GM10266 (cell line): Measurements from ENCODE around the gene HAPSTR1.

Experiments used
- DNase-seq: peaks from one replicate; pipeline ENCODE4 v3.0.0; 2012; ENCODE audit errors: extremely low spot score
- TF ChIP-seq, protein P1 (sequence below): IDR thresholded peaks from 2 replicates; pipeline ENCODE4 v1.5.1; 2012; ENCODE audit warnings: mild to moderate bottlenecking, low read depth; ENCODE audit not compliant: control insufficient read depth, insufficient read depth; ENCODE audit errors: missing control alignments

The HAPSTR1 gene

DNA sequence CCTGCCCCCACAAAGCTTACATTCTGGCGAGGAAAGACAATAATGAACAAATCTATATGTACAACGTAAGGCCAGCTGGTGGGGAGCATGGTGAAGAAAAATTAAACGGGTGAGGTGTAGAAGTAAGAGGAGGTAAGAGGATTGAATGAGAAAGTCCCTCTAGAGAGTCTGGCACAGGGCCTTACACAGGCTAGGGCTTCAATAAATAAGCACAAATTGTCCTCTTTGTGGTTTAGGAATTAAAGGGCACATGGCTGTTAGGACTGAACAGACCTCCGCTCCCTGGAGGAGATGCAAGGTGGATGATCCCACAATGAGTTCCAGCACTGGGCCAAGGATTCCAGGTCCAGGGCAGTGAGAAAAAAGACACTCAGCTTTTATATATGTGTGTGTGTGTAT is 43.1 kb upstream of the HAPSTR1 start:
- no peak for DNase-seq
- TF ChIP-seq, protein P1, sequence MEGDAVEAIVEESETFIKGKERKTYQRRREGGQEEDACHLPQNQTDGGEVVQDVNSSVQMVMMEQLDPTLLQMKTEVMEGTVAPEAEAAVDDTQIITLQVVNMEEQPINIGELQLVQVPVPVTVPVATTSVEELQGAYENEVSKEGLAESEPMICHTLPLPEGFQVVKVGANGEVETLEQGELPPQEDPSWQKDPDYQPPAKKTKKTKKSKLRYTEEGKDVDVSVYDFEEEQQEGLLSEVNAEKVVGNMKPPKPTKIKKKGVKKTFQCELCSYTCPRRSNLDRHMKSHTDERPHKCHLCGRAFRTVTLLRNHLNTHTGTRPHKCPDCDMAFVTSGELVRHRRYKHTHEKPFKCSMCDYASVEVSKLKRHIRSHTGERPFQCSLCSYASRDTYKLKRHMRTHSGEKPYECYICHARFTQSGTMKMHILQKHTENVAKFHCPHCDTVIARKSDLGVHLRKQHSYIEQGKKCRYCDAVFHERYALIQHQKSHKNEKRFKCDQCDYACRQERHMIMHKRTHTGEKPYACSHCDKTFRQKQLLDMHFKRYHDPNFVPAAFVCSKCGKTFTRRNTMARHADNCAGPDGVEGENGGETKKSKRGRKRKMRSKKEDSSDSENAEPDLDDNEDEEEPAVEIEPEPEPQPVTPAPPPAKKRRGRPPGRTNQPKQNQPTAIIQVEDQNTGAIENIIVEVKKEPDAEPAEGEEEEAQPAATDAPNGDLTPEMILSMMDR = no peak

DNA sequence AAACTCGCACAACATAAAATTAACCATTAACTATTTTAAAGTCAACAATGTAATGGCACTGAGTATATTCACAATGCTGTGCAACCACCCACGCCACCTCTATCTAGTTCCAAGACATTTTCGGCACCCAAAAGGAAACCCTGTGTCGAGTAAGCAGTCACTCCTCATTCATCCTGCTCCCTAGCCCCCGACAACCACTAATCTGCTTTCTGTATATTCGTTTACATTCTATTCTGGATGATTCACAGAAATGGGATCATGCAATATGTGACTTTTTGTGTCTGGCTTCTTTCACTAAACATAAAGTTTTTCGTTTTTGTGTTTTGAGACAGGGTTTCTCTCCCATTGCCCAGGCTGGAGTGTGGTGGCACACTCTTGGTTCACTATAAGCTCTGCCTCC is 42.2 kb upstream of the HAPSTR1 start:
- DNase-seq = no peak

DNA sequence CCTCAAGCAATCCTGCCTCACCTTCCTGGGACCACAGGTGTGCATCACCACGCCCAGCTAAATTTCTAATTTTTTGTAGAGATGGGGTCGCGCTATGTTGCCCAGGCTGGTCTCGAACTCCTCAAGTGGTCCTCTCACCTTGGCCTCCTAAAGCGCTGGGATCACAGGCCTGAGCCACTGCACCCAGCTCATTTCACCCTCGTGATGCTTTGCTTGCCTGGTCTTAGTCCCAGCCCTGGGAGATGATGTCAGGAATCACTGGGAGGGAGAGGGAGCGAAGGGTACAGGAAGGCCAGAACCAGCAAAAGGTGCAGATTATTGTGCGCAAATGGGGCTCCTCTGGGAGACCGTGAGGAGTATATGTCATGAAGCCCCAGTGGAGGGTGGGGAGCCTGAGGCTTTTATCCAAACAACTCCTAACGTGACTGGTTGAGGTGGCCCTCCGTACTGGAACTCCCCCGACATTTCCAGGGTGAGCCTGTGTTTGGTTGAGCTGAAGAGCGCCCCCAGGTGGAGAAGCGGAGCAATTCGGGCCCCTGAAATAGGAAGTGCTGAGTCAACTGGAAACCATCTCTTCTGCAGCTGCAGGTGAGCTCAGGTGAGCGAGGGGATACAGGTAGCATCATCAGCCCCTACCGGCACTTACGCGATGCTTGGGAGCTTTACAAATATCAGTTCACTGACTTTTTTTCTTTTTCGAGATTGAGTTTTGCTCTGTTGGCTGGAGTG is 41.2 kb upstream of the HAPSTR1 start:
- TF ChIP-seq, protein P1 = peak; percentile 40
- DNase-seq = no peak

More for the DNA sequence above, 42.2 kb upstream of the HAPSTR1 start:
- TF ChIP-seq, protein P1 = no peak

DNA sequence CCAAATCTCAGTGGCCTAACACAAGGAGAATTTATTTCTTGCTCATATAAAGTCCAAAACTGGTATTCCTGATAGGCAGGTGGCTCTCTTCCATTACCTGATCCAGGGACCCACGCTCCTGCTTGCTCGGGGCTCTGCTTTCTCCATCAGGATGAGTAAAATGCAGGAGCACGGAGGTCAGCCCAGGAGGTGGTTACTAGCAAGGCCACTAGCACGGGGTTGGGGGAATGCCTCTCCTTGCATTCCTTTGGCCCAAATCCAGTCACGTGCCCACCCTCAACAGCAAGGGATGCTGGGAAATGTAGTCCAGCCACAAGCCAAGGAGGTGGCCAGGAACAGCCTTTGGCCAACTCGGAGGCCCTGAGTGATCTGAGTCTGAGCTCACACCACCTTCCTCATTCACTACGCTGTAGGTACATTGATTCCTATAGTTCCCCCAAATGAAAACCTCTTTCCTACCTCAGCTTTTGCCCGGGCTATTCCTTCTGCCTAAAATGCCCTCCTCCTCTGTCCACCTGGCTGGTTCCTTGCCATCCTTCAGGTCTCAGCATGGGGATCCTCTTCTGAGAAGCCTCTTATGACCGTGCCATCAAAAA is 38.3 kb upstream of the HAPSTR1 start:
- TF ChIP-seq, protein P1 = no peak
- peak; percentile 54 for DNase-seq

DNA sequence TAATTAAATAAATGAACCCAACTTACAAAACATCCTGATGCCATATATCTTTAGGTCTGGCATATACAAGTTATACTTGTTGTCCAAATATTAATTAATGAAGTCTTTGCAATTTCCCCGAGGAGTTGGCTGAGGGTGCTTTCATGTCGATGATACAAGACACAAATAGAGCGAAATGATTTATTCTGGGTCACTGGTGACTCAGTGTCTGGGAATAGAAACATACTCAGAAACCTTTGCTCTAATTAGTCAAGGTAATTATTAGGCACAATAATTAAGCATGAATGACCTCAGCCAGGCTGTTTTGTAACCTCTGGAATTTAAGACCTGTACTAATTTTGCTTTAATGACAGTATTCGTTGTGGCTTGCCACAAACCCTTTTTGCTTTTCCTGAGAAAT is 37.0 kb upstream of the HAPSTR1 start:
- DNase-seq = no peak
- TF ChIP-seq, protein P1 = no peak

DNA sequence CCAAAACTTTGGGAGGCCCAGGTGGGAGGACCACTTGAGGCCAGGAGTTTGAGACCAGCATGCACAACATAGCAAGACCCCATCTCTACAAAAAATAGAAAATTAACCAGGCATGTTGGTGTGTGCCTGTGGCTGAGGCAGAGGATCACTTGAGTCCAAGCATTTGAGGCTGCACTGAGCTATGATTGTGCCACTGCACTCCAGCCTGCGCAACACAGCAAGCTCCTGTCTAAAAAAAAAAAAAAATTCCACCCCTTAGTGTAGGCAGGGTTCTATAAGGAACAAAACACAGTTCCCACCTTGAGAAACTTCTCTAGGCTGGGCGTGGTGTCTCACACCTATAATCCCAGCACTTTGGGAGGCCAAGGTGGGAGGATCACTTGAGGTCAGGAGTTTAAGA is 36.3 kb upstream of the HAPSTR1 start:
- no peak for DNase-seq
- TF ChIP-seq, protein P1 = no peak

DNA sequence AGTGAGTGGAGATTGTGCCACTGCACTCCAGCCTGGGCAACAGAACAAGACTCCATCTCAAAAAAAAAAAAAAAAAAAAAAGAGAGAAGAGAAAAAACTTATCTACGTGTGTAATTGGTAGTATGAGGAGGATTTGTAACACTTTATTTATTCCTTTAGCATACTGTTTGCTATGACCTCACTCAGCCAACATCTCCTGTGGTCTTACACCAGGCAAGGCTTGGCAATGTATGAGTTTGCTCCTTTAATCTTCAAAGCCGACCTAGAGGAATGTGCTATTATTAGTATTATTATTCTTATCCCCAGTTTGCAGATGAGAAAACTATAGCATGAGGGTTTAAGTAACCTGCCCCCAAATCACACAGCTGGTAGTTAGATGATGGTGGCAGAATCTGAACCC is 35.8 kb upstream of the HAPSTR1 start:
- TF ChIP-seq, protein P1 = no peak
- no peak for DNase-seq
